ENCODE data around the gene MORC1.

The MORC1 gene

DNA sequence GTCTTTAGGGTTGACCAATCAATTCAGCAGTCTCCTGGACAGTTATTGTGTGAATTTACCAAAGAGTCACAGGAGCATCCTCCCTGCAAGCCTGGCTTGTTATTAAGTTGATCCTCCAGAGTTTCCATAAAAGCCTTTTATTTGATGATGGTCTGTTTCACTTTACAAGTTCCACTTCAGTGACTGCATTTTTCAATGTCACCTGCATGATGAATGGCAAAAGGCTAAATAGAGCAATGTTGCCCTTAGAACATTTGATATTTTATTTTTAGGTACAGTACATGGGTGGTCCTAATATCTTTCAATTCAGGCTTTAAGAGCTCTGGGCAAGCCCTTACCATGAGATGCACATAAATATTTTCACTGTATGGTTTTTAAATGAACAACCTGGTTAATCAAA is 186.9 kb downstream of the MORC1 start:
- DNase-seq, result no peak

DNA sequence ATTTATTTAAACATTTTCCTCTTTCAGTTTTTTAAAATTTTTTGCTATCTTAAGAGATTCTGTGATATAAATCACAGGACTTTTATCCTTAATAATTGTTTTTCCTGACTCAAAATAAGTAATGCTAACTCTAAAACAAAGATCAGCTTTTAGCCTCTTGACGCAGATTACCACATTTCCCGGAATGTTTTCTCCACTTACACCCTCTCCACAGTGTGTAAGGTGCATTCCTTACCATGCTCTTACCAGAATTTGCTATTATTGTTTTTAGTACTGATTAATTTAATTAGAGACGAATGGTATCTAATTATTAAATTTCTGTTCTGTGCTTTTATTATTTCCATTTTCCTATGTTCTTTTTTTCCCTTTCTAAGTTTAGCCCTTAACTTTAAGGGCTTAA is 199.1 kb downstream of the MORC1 start:
- no peak for DNase-seq

DNA sequence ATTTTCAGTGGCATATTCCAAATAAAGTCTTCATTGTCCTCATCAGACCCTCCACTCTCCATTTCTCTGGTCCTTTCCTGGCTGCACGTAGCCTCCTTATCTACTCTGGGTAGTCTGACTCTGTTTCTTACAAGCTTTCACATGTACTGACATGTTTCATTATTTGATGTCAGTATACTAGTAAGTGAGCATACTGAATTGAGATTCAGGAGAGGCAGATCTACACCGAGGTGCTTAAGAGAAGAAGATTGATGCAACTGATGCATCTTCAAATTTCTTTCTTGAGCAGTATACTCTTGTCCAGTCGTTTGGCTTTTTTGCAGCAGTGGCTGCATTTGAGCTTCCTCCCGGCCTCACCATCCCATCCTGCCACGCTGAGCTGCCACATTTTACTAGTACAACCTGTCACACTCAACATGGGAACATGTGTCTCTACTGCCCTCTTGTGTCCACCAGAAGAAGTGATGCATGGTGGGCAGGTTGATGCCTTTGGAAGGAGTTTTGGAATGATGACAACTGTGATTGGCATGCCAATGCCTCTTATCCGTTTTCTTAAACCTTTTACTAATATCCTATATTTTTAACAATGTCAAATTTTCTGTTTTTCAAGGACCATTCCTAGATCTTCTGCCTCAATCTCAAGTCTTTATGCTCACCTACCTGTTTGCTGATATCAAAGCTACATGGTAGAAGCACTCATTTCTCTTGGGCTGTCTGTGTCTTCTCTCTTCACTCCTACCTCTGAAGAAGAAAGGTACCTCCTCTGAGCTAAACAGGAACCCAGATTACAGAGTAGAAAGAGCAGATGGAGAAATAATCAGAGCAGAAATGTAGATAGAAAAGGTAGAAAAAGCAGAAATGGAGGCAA is 202.9 kb downstream of the MORC1 start:
- peak; percentile 74 for DNase-seq

DNA sequence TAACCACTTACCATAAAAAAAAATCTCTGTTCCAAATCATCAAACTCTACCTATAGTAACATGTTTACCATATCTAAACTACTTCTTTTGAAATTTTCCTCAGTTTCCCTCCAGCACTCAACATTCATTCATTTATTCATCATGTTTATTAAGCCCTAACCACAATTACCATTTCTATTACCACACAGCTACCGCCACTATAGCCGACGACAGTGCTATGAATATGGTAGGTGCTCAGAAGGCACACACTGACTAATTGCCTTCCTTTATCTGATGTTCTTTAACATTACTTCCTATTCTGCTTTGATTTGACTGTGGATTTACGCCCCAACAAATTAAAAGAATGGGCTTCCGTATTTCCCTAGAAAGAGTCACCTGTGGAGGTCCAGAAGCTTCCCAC is 208.1 kb downstream of the MORC1 start:
- DNase-seq, result no peak

Measured in NCI-H510A treated with DMSO at 0.1 percent for 48 hours (cell line).